Heart left ventricle (tissue), 16 donors: ENCODE data around the gene BBC3. TPM values are rescaled to one million over a fixed set of nuclear protein-coding genes. Genes with fewer than 3 reads are reported as not detected.

Experiments used
- ATAC-seq, 4 donors: fragments of 200-7000 bp; cut with Tn5 transposase; one replicate each; pipeline ENCODE4 v1.9.1; 2020 to 2022; ENCODE audit warnings: moderate library complexity in 4 of 4, mild to moderate bottlenecking in 3 of 4, moderate number of reproducible peaks in 1 of 4
- DNase-seq, 5 donors: peaks; one replicate each; pipeline ENCODE4 v3.0.0-alpha.2; 2020
- H3K27ac ChIP-seq, 12 donors: fragments of 200-600 bp; sonication (generic) in 4 of 12; one replicate each; pipeline versions ENCODE4 v1.5.0 to v1.8.0; 2016 to 2022; ENCODE audit warnings: mild to moderate bottlenecking in 2 of 12
- H3K27me3 ChIP-seq, 9 donors: fragments of 200-600 bp; sonication (generic) in 2 of 9; one replicate each; pipeline versions ENCODE4 v1.5.1 to v1.8.0; 2016 to 2022; ENCODE audit warnings: mild to moderate bottlenecking in 3 of 9
- H3K36me3 ChIP-seq, 9 donors: fragments of 200-600 bp; sonication (generic) in 2 of 9; one replicate each; pipeline versions ENCODE4 v1.5.0 to v1.8.0; 2018 to 2022; ENCODE audit warnings: mild to moderate bottlenecking in 2 of 9
- H3K4me1 ChIP-seq, 12 donors: fragments of 200-600 bp; sonication (generic) in 4 of 12; one replicate each; pipeline versions ENCODE4 v1.5.0 to v1.8.0; 2016 to 2022; ENCODE audit warnings: mild to moderate bottlenecking in 3 of 12
- H3K4me3 ChIP-seq, 12 donors: fragments of 200-600 bp; sonication (generic) in 4 of 12; one replicate each; pipeline versions ENCODE4 v1.5.0 to v1.8.0; 2017 to 2022; ENCODE audit warnings: mild to moderate bottlenecking in 9 of 12, moderate library complexity in 4 of 12
- H3K9me3 ChIP-seq, 12 donors: fragments of 200-600 bp; sonication (generic) in 4 of 12; one replicate each; pipeline versions ENCODE4 v1.5.0 to v1.8.0; 2016 to 2022; ENCODE audit warnings: mild to moderate bottlenecking in 1 of 12
- POLR2A ChIP-seq, 2 donors: fragments of 450-650 bp; IDR thresholded peaks; one replicate each; pipeline ENCODE4 v1.6.1; 2017; ENCODE audit warnings: antibody characterized with exemption in 2 of 2, mild to moderate bottlenecking in 2 of 2, moderate library complexity in 2 of 2
- WGBS, 4 donors: extraction: QIAGEN DNeasy Blood & Tissue Kit in 2 of 4; methylation state at CpG; one replicate each; pipeline versions ENCODE4 v1.1.5 to v1.1.7; 2013 to 2018; 5-methylcytosine and 5-hydroxymethylcytosine counted together
- intact Hi-C, 10 donors: fragments of 100-400 bp; cut with DNase I; formaldehyde crosslinking; loops; one replicate each; pipeline versions ENCODE4 v1.11.1 to v1.14.2; 2022
- polyA plus RNA-seq, 2 donors: library from polyadenylated mRNA; stranded (reverse); fragments of 200-250 nt; gene quantifications; one replicate each; pipeline ENCODE4 v1.2.3, GENCODE V29; 2013
- total RNA-seq, 9 donors: library from RNA; depleted of rRNA in 2 of 9; stranded (reverse); fragments of >200 nt in 2 of 9; fragmentation: NEBNext Ultra II Directional in 3 of 9; extraction: Animal tissue kit (Norgen Biotek cat#: 25700) in 3 of 9; gene quantifications; one replicate each; pipeline versions ENCODE4 v1.1.0 to v1.2.4, GENCODE V29; 2016 to 2023
- TF ChIP-seq, protein P1 (sequence below), 12 donors: fragments of 200-600 bp; sonication (generic) in 4 of 12; IDR thresholded peaks; one replicate each; pipeline versions ENCODE4 v1.5.0 to v1.8.0; 2018 to 2022; ENCODE audit warnings: antibody characterized with exemption in 12 of 12, mild to moderate bottlenecking in 5 of 12
- donor health status: ischemic (EF 13 %, LVEDD 7.1; RV severe dilation, severe dysfunction).
- donor health status: healthy with polysubstance abuse.
- donor health status: DM: no; HTN: yes; CAD: no.
- donor health status: DM: no; HTN: no; CAD: no.
- donor health status: ischemic (EF 25% LVEDD 6.9; RV normal size, moderate dysfunction).
- donor health status: ischemic (EF 25% LVEDD 5.7; RV mildly dilated, moderate dysfunction).
- donor health status: healthy.
- donor health status: DM: yes; HTN: yes; CAD: no.
- donor health status: ischemic (EF 35%, LVEDD 5.7; RV mildly dilated, moderate dysfunction).
- donor health status: nonischemic (EF 11% LVEDD 7.7; RV severe dilation, severe dysfunction).
- donor health status: DM: yes; HTN: yes; CAD: no.
- donor health status: PGD.
- donor health status: ischemic (EF 29% LVEDD 5.4; RV normal size, mild dysfunction).
- donor health status: nonischemic (EF 23%, LVEDD 6.1; RV moderate dilation, normal function).

The BBC3 gene
- total and polyA plus RNA-seq, 11 donors: 1.9 to 5.4 (median 4.6) TPM

- Histone ChIP-seq H3K27me3 (peaks cover 0 to 19% (median 0%) of the 10 kb centered on the region in 9 donors), H3K4me3 (peak overlapping the region in 9 of 12 donors; percentile 6 to 46 (median 42)), H3K4me1 (peaks cover 0 to 55% (median 35%) of the 10 kb centered on the region in 12 donors), H3K9me3 (no peaks in the 10 kb centered on the region), H3K27ac (peak overlapping the region in 10 of 12 donors; percentile 1 to 78 (median 52)), H3K36me3 (no peaks in the 10 kb centered on the region)
- no peak for DNase-seq
- WGBS, 4 donors: 12 to 17% (median 16%) methylated on average over 8 to 9 of the region's 9 CpGs
- TF ChIP-seq, protein P1, sequence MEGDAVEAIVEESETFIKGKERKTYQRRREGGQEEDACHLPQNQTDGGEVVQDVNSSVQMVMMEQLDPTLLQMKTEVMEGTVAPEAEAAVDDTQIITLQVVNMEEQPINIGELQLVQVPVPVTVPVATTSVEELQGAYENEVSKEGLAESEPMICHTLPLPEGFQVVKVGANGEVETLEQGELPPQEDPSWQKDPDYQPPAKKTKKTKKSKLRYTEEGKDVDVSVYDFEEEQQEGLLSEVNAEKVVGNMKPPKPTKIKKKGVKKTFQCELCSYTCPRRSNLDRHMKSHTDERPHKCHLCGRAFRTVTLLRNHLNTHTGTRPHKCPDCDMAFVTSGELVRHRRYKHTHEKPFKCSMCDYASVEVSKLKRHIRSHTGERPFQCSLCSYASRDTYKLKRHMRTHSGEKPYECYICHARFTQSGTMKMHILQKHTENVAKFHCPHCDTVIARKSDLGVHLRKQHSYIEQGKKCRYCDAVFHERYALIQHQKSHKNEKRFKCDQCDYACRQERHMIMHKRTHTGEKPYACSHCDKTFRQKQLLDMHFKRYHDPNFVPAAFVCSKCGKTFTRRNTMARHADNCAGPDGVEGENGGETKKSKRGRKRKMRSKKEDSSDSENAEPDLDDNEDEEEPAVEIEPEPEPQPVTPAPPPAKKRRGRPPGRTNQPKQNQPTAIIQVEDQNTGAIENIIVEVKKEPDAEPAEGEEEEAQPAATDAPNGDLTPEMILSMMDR (IDR thresholded peaks at IDR 0.05): no peak
- TF ChIP-seq POLR2A (IDR thresholded peaks at IDR 0.05): no peak
- intact Hi-C loops: loop anchor here in 1 of 10 donors (2.0 kb wide), 1 partner anchor 17 kb away; no protein-coding TSS in a partner anchor
- ATAC-seq: peak in 1 of 4 donors; percentile 6
These were observed 12.4 kb upstream of the BBC3 start for GRCh38 chr19:47243364-47243775.

GRCh38 chr19:47241919-47242577, 11.0 kb upstream of the BBC3 start:
- Histone ChIP-seq H3K4me1 (peaks cover 0 to 48% (median 34%) of the 10 kb centered on the region in 12 donors), H3K9me3 (no peaks in the 10 kb centered on the region), H3K27ac (no peak overlapping the region), H3K4me3 (no peak overlapping the region), H3K27me3 (peaks cover 0 to 19% (median 0%) of the 10 kb centered on the region in 9 donors), H3K36me3 (no peaks in the 10 kb centered on the region)
- ATAC-seq (no peak), DNase-seq (no peak)
- intact Hi-C loops: loop anchor here in 1 of 10 donors (2.0 kb wide), 1 partner anchor 15 kb away; no protein-coding TSS in a partner anchor
- TF ChIP-seq, protein P1 (IDR thresholded peaks at IDR 0.05): no peak
- TF ChIP-seq POLR2A (IDR thresholded peaks at IDR 0.05): no peak
- WGBS, 4 donors: 84 to 92% (median 86%) methylated on average over 7 of the region's 7 CpGs

DNA sequence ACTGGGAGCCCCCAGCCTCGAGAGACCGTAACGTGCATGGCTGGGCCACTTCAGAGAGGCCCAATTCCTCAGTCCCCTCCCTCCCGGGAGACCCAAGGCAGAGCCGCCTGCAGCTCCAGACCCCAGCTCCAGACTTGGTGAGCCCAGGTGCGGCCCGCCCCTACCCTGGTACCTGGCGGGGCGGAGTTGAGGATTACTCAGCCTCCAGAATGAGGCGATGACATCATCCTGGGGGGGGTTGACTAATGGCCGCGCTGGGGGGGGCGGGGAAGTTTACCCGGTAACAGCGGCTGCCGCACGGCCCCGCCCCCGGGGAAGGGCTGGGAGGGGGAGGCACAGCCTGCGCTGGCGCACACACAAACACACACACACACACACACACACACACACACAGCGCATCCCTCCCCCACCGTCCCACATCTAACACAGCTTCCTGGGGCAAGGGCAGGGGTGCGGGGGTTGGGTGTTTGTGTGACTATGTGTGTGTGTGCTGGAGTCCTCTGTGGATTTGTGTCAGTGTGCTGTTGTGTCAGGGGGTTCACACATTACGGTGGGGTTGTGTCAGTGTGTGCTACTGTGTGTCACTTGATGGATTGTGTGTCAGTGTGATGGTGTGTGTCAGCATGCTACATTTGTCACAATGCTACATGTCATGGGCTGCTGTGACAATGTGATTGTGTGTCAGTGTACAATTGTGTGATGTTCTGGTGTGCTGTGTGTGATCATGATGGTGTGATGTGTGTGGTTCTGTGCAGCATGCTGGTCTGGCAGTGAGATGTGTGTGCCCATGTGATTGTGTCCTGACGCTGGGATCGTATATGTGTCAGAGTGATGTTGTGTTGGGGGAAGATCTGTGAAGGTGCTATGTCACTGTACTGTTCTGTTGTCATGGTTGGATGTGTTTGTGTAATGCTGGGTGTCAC, 10.3 kb upstream of the BBC3 start:
- Histone ChIP-seq H3K27ac (no peak overlapping the region), H3K9me3 (no peaks in the 10 kb centered on the region), H3K36me3 (no peaks in the 10 kb centered on the region), H3K27me3 (peaks cover 0 to 19% (median 0%) of the 10 kb centered on the region in 9 donors), H3K4me3 (peak overlapping the region in 1 of 12 donors; percentile 4), H3K4me1 (peaks cover 0 to 47% (median 34%) of the 10 kb centered on the region in 12 donors)
- ATAC-seq (peak in 3 of 4 donors; percentile 17 to 38 (median 20)), DNase-seq (peak; percentile 71 to 78 (median 76))
- 8 to 44% (median 10%) methylated on average over 3 to 27 of the region's 27 CpGs for WGBS, 4 donors
- intact Hi-C loops: no loop called here
- no peak for TF ChIP-seq POLR2A (IDR thresholded peaks at IDR 0.05)
- TF ChIP-seq, protein P1 (IDR thresholded peaks at IDR 0.05): no peak

DNA sequence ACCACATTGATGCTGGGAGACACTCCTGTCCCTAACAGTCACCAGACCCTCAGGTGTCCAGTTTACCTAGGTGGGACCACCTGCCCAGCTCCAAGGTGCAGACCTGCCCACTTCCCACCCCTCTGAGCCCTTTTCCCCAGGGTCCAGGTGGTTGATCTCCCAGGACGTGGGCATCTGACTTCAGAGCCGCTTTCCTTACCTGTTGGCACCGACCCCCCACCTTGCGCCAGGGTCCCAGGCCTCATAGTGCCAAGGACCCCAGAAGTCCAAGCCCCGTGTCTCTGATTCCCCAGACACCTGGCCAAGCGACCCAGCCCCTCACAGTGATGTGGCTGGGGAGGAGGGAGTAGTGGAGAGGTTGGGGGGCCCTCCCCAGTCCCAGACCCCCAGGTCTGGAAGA, 9.6 kb upstream of the BBC3 start:
- Histone ChIP-seq H3K27me3 (peaks cover 0 to 19% (median 0%) of the 10 kb centered on the region in 9 donors), H3K27ac (no peak overlapping the region), H3K36me3 (no peaks in the 10 kb centered on the region), H3K9me3 (no peaks in the 10 kb centered on the region), H3K4me1 (peaks cover 0 to 47% (median 34%) of the 10 kb centered on the region in 12 donors), H3K4me3 (peak overlapping the region in 1 of 12 donors; percentile 4)
- TF ChIP-seq POLR2A (IDR thresholded peaks at IDR 0.05): no peak
- TF ChIP-seq, protein P1 (IDR thresholded peaks at IDR 0.05): no peak
- no peak for ATAC-seq
- intact Hi-C loops: no loop called here
- no peak for DNase-seq
- WGBS, 4 donors: 54 to 78% (median 56%) methylated on average over 3 to 6 of the region's 6 CpGs
